Heart left ventricle (tissue), 16 donors: ENCODE results near the gene ZDHHC18. TPM values are rescaled to one million over a fixed set of nuclear protein-coding genes. Genes with fewer than 3 reads are reported as not detected.

ENCODE experiments used
- ATAC-seq, 4 donors: fragments of 200-7000 bp; cut with Tn5 transposase; one replicate each; pipeline ENCODE4 v1.9.1; 2020 to 2022; ENCODE audit warnings: moderate library complexity in 4 of 4, mild to moderate bottlenecking in 3 of 4, moderate number of reproducible peaks in 1 of 4
- DNase-seq, 5 donors: peaks; one replicate each; pipeline ENCODE4 v3.0.0-alpha.2; 2020
- H3K27ac ChIP-seq, 12 donors: fragments of 200-600 bp; sonication (generic) in 4 of 12; one replicate each; pipeline versions ENCODE4 v1.5.0 to v1.8.0; 2016 to 2022; ENCODE audit warnings: mild to moderate bottlenecking in 2 of 12
- H3K27me3 ChIP-seq, 9 donors: fragments of 200-600 bp; sonication (generic) in 2 of 9; one replicate each; pipeline versions ENCODE4 v1.5.1 to v1.8.0; 2016 to 2022; ENCODE audit warnings: mild to moderate bottlenecking in 3 of 9
- H3K36me3 ChIP-seq, 9 donors: fragments of 200-600 bp; sonication (generic) in 2 of 9; one replicate each; pipeline versions ENCODE4 v1.5.0 to v1.8.0; 2018 to 2022; ENCODE audit warnings: mild to moderate bottlenecking in 2 of 9
- H3K4me1 ChIP-seq, 12 donors: fragments of 200-600 bp; sonication (generic) in 4 of 12; one replicate each; pipeline versions ENCODE4 v1.5.0 to v1.8.0; 2016 to 2022; ENCODE audit warnings: mild to moderate bottlenecking in 3 of 12
- H3K4me3 ChIP-seq, 12 donors: fragments of 200-600 bp; sonication (generic) in 4 of 12; one replicate each; pipeline versions ENCODE4 v1.5.0 to v1.8.0; 2017 to 2022; ENCODE audit warnings: mild to moderate bottlenecking in 9 of 12, moderate library complexity in 4 of 12
- H3K9me3 ChIP-seq, 12 donors: fragments of 200-600 bp; sonication (generic) in 4 of 12; one replicate each; pipeline versions ENCODE4 v1.5.0 to v1.8.0; 2016 to 2022; ENCODE audit warnings: mild to moderate bottlenecking in 1 of 12
- CTCF ChIP-seq, 12 donors: fragments of 200-600 bp; sonication (generic) in 4 of 12; IDR thresholded peaks; one replicate each; pipeline versions ENCODE4 v1.5.0 to v1.8.0; 2018 to 2022; ENCODE audit warnings: antibody characterized with exemption in 12 of 12, mild to moderate bottlenecking in 5 of 12
- POLR2A ChIP-seq, 2 donors: fragments of 450-650 bp; IDR thresholded peaks; one replicate each; pipeline ENCODE4 v1.6.1; 2017; ENCODE audit warnings: antibody characterized with exemption in 2 of 2, mild to moderate bottlenecking in 2 of 2, moderate library complexity in 2 of 2
- WGBS, 4 donors: extraction: QIAGEN DNeasy Blood & Tissue Kit in 2 of 4; methylation state at CpG; one replicate each; pipeline versions ENCODE4 v1.1.5 to v1.1.7; 2013 to 2018; 5-methylcytosine and 5-hydroxymethylcytosine counted together
- intact Hi-C, 10 donors: fragments of 100-400 bp; cut with DNase I; formaldehyde crosslinking; loops; one replicate each; pipeline versions ENCODE4 v1.11.1 to v1.14.2; 2022
- polyA plus RNA-seq, 2 donors: library from polyadenylated mRNA; stranded (reverse); fragments of 200-250 nt; gene quantifications; one replicate each; pipeline ENCODE4 v1.2.3, GENCODE V29; 2013
- total RNA-seq, 9 donors: library from RNA; depleted of rRNA in 2 of 9; stranded (reverse); fragments of >200 nt in 2 of 9; fragmentation: NEBNext Ultra II Directional in 3 of 9; extraction: Animal tissue kit (Norgen Biotek cat#: 25700) in 3 of 9; gene quantifications; one replicate each; pipeline versions ENCODE4 v1.1.0 to v1.2.4, GENCODE V29; 2016 to 2023
- donor health status: ischemic (EF 13 %, LVEDD 7.1; RV severe dilation, severe dysfunction).
- donor health status: healthy with polysubstance abuse.
- donor health status: DM: no; HTN: yes; CAD: no.
- donor health status: DM: no; HTN: no; CAD: no.
- donor health status: ischemic (EF 25% LVEDD 6.9; RV normal size, moderate dysfunction).
- donor health status: ischemic (EF 25% LVEDD 5.7; RV mildly dilated, moderate dysfunction).
- donor health status: healthy.
- donor health status: DM: yes; HTN: yes; CAD: no.
- donor health status: ischemic (EF 35%, LVEDD 5.7; RV mildly dilated, moderate dysfunction).
- donor health status: nonischemic (EF 11% LVEDD 7.7; RV severe dilation, severe dysfunction).
- donor health status: DM: yes; HTN: yes; CAD: no.
- donor health status: PGD.
- donor health status: ischemic (EF 29% LVEDD 5.4; RV normal size, mild dysfunction).
- donor health status: nonischemic (EF 23%, LVEDD 6.1; RV moderate dilation, normal function).

The ZDHHC18 gene
- total and polyA plus RNA-seq, 11 donors: 8.7 to 22.5 (median 12.2) TPM

GRCh38 chr1:26894263-26894662 lies 67.8 kb downstream of the ZDHHC18 start:
- WGBS, 4 donors: 93 to 96% (median 94%) methylated on average over 13 of the region's 13 CpGs
- Histone ChIP-seq H3K4me1 (peaks cover 5 to 22% (median 14%) of the 10 kb centered on the region in 12 donors), H3K36me3 (peaks cover 0 to 78% (median 68%) of the 10 kb centered on the region in 9 donors), H3K27ac (no peak overlapping the region), H3K27me3 (no peaks in the 10 kb centered on the region), H3K4me3 (no peak overlapping the region), H3K9me3 (no peaks in the 10 kb centered on the region)
- ATAC-seq (no peak), DNase-seq (no peak)
- TF ChIP-seq CTCF (IDR thresholded peaks at IDR 0.05): no peak
- TF ChIP-seq POLR2A (IDR thresholded peaks at IDR 0.05): no peak
- intact Hi-C loops: no loop called here

- Histone ChIP-seq H3K4me1 (peaks cover 0 to 26% (median 12%) of the 10 kb centered on the region in 12 donors), H3K27ac (no peak overlapping the region), H3K4me3 (no peak overlapping the region), H3K27me3 (no peaks in the 10 kb centered on the region), H3K36me3 (peaks cover 0 to 65% (median 59%) of the 10 kb centered on the region in 9 donors), H3K9me3 (no peaks in the 10 kb centered on the region)
- no peak for DNase-seq
- no peak for ATAC-seq
- intact Hi-C loops: no loop called here
- no peak for TF ChIP-seq POLR2A (IDR thresholded peaks at IDR 0.05)
- WGBS, 4 donors: 88 to 92% (median 92%) methylated on average over 8 to 9 of the region's 9 CpGs
These were observed 70.9 kb downstream of the ZDHHC18 start for GRCh38 chr1:26897351-26897750.

- intact Hi-C loops: no loop called here
- H3K27ac ChIP-seq: peak within 1 kb of the TSS; percentile 45 to 91 (median 80)
- peaks cover 0 to 37% (median 32%) of the 10 kb centered on the region in 9 donors for H3K36me3 ChIP-seq
- H3K4me1 ChIP-seq: peaks cover 0 to 26% (median 12%) of the 10 kb centered on the region in 12 donors
- DNase-seq (peak; percentile 91 to 96 (median 94)), ATAC-seq (peak; percentile 76 to 93 (median 92))
- no peaks in the 10 kb centered on the region for H3K9me3 ChIP-seq
- H3K27me3 ChIP-seq: no peaks in the 10 kb centered on the region
- 0 to 1% (median 1%) methylated on average over 35 to 50 of the region's 50 CpGs for WGBS, 4 donors
- peak in 1 of 2 donors; percentile 47 for TF ChIP-seq POLR2A (IDR thresholded peaks at IDR 0.05)
- TF ChIP-seq CTCF (IDR thresholded peaks at IDR 0.05): no peak
- peak within 1 kb of the TSS; percentile 40 to 98 (median 86) for H3K4me3 ChIP-seq
These were observed 73.7 kb downstream of the ZDHHC18 start, which contains the start of gene GPATCH3 for GRCh38 chr1:26900001-26900814. TSS of gene GPATCH3 (minus strand) at chr1:26900467. CDS start at chr1:26900442, 25 bp downstream.

GRCh38 chr1:26900815-26901511 lies 74.5 kb downstream of the ZDHHC18 start:
- TF ChIP-seq CTCF (IDR thresholded peaks at IDR 0.05): no peak
- no peak for TF ChIP-seq POLR2A (IDR thresholded peaks at IDR 0.05)
- DNase-seq (no peak), ATAC-seq (no peak)
- no peaks in the 10 kb centered on the region for H3K9me3 ChIP-seq
- H3K27ac ChIP-seq: peak overlapping the region; percentile 45 to 91 (median 80)
- H3K4me3 ChIP-seq: peak overlapping the region; percentile 40 to 98 (median 86)
- H3K36me3 ChIP-seq: peaks cover 0 to 29% (median 24%) of the 10 kb centered on the region in 9 donors
- WGBS, 4 donors: 66 to 74% (median 67%) methylated on average over 18 of the region's 18 CpGs
- peaks cover 0 to 26% (median 12%) of the 10 kb centered on the region in 12 donors for H3K4me1 ChIP-seq
- no peaks in the 10 kb centered on the region for H3K27me3 ChIP-seq
- intact Hi-C loops: no loop called here

Other genes starting within 250 kb of the ZDHHC18 start
- gene ARID1A, start 130.7 kb upstream of the ZDHHC18 start, total RNA-seq: 10 to 100 TPM; 29.0 to 73.9 (median 49.9) TPM
- gene ARID1A, start 130.7 kb upstream of the ZDHHC18 start, polyA plus RNA-seq: 10 to 100 TPM; 14.1 to 33.0 TPM
- 1 to 10 TPM; 4.3 to 8.8 (median 5.6) TPM for gene PIGV, start 38.7 kb upstream of the ZDHHC18 start, total RNA-seq
- 1 to 10 TPM; 2.7 to 4.4 TPM for gene PIGV, start 38.7 kb upstream of the ZDHHC18 start, polyA plus RNA-seq
- under 1 TPM in 2 of 9 donors, not detected in 7; 0.26 to 0.37 TPM for gene SFN, start 36.5 kb downstream of the ZDHHC18 start, total RNA-seq
- under 1 TPM; 0.11 to 0.42 TPM for gene SFN, start 36.5 kb downstream of the ZDHHC18 start, polyA plus RNA-seq
- 10 to 100 TPM in 8 of 9 donors, 1 to 10 TPM in 1; 7.6 to 27.4 (median 17.1) TPM for gene GPN2, start 63.6 kb downstream of the ZDHHC18 start, total RNA-seq
- 10 to 100 TPM; 12.0 to 15.7 TPM for gene GPN2, start 63.6 kb downstream of the ZDHHC18 start, polyA plus RNA-seq
- 10 to 100 TPM in 3 of 9 donors, 1 to 10 TPM in 6; 6.0 to 14.9 (median 9.0) TPM for gene GPATCH3, start 73.8 kb downstream of the ZDHHC18 start, total RNA-seq
- 10 to 100 TPM in 1 of 2 donors, 1 to 10 TPM in 1; 7.7 to 11.7 TPM for gene GPATCH3, start 73.8 kb downstream of the ZDHHC18 start, polyA plus RNA-seq
- 10 to 100 TPM in 2 of 9 donors, 1 to 10 TPM in 7; 2.4 to 19.2 (median 6.6) TPM for gene NR0B2, start 87.3 kb downstream of the ZDHHC18 start, total RNA-seq
- gene NR0B2, start 87.3 kb downstream of the ZDHHC18 start, polyA plus RNA-seq: 1 to 10 TPM; 2.0 to 6.6 TPM
- 10 to 100 TPM; 53.6 to 78.6 (median 57.4) TPM for gene NUDC, start 95.1 kb downstream of the ZDHHC18 start, total RNA-seq
- 10 to 100 TPM; 69.7 to 99.6 TPM for gene NUDC, start 95.1 kb downstream of the ZDHHC18 start, polyA plus RNA-seq
- gene KDF1, start 133.8 kb downstream of the ZDHHC18 start, total RNA-seq: under 1 TPM in 2 of 9 donors, not detected in 7; 0.12 to 0.45 TPM
- under 1 TPM in 1 of 2 donors, not detected in 1; 0.03 TPM for gene KDF1, start 133.8 kb downstream of the ZDHHC18 start, polyA plus RNA-seq
- gene TRNP1, start 167.0 kb downstream of the ZDHHC18 start, total RNA-seq: 10 to 100 TPM; 16.6 to 68.5 (median 21.7) TPM
- gene TRNP1, start 167.0 kb downstream of the ZDHHC18 start, polyA plus RNA-seq: 10 to 100 TPM; 18.4 to 38.9 TPM
- gene TENT5B, start 186.2 kb downstream of the ZDHHC18 start, total RNA-seq: 10 to 100 TPM in 8 of 9 donors, 1 to 10 TPM in 1; 9.1 to 78.4 (median 32.6) TPM
- 10 to 100 TPM; 19.8 to 62.2 TPM for gene TENT5B, start 186.2 kb downstream of the ZDHHC18 start, polyA plus RNA-seq